ENCODE measurements around the gene SNN. TPM values are rescaled to one million over a fixed set of nuclear protein-coding genes. Genes with fewer than 3 reads are reported as not detected.

The SNN gene
- total RNA-seq, 6 experiments from 2014 or later: 4.6 to 7.6 (median 6.5) TPM

DNA sequence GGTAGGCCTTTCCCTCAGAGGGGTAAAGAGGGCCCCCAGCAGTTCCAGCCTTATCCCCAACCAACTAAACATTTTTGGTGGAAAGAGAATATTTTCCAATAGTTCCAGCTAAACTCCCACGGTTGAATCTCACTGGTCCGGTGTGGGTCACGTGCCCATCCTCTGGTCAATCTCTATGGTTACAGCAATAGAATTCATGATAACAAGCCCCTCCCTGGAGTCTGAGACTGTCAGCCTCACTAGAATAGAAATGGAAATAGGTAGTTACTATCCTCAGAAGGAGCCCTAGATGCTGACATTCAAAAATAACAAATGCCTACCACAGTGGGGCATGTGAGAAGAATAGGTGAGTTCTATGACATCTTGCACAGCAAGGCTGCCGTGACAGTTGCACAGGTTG is 44.0 kb upstream of the SNN start:
- peaks cover 3% of the 10 kb centered on the region; the same call in 1 of the 2 replicates for H3K36me3 Mint-ChIP-seq (ENCODE audit: low read depth)
- H3K4me1 Mint-ChIP-seq (ENCODE audit: low read depth): peaks cover 56% of the 10 kb centered on the region
- no peaks in the 10 kb centered on the region; the same call in 1 of the 2 replicates for H3K27me3 Mint-ChIP-seq (ENCODE audit: insufficient read depth)
- no peak for DNase-seq
- H3K27ac Mint-ChIP-seq: no peak overlapping the region
- no peak for TF ChIP-seq CTCF (IDR thresholded peaks at IDR 0.05)
- no peaks in the 10 kb centered on the region for H3K9me3 Mint-ChIP-seq
- no peak overlapping the region for H3K4me3 Mint-ChIP-seq

DNA sequence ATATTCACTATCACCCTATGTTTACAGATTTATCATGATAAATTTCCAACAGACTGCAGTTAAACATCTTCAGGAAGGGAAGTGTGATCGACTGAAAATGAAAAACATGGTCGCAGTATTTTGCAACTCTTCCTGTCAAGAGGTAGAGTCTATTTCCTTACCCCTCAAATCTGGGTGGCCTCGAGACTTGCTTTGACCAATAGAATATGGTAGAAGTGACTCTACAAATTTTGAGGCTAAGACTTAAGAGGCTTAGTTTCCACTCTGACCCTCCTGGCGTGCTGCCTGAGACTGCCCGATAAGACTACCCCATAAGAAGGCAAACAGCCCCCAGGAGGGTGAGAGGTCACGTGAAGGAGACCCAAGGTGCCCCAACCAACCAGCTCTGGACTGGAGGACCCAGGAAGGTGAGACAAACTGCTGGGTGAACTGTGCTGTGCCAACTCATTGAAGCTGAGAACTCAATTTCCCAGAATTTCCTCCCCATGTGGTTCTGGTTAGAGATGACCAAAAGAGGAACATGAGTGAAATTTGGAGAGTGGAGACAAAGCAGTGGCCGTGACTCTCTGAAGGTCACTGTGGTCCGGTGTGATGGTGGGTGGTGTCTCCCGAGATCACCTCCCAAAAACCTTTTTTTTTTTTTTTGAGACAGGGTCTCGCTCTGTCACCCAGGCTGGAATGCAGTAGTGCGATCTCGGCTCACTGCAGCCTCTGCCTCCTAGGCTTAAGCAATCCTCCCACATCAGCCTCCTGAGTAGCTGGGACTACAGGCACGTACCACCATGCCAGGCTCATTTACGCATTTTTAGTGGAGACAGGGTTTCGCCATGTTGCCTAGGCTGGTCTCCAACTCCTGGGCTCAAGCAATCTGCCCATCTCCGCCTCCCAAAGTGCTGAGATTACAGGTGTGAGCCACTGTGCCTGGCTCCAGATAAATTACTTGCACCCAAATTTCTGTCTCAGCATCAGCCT is 43.3 kb upstream of the SNN start:
- H3K4me1 Mint-ChIP-seq (ENCODE audit: low read depth): peaks cover 58% of the 10 kb centered on the region
- no peak overlapping the region for H3K4me3 Mint-ChIP-seq
- peaks cover 3% of the 10 kb centered on the region; the same call in 1 of the 2 replicates for H3K36me3 Mint-ChIP-seq (ENCODE audit: low read depth)
- no peak for DNase-seq
- no peak for TF ChIP-seq CTCF (IDR thresholded peaks at IDR 0.05)
- H3K27me3 Mint-ChIP-seq (ENCODE audit: insufficient read depth): no peaks in the 10 kb centered on the region; the same call in 1 of the 2 replicates
- no peaks in the 10 kb centered on the region for H3K9me3 Mint-ChIP-seq
- no peak overlapping the region for H3K27ac Mint-ChIP-seq

DNA sequence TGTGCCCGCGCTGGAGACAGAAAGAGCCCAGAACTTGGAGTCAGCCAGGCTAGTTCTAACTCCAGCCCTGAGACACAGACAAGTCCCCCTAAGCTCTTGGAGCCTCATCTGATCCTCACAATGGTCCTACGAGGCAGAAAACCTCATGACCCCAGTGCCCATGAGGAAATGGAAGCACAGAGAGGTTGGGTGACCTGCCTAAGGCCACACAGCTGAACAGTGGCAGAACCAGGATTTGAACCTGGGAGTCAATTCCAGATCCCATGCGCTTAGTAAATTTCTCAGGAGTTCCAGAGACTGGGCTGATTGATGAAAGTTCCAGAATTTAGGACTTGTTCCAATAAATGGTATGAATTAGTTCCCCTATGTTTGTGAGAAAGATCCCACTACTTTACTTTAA is 42.5 kb upstream of the SNN start:
- no peaks in the 10 kb centered on the region; the same call in 1 of the 2 replicates for H3K27me3 Mint-ChIP-seq (ENCODE audit: insufficient read depth)
- no peak for TF ChIP-seq CTCF (IDR thresholded peaks at IDR 0.05)
- peak overlapping the region; percentile 26; the same call in 1 of the 2 replicates for H3K27ac Mint-ChIP-seq
- DNase-seq: no peak
- no peaks in the 10 kb centered on the region for H3K9me3 Mint-ChIP-seq
- H3K36me3 Mint-ChIP-seq (ENCODE audit: low read depth): no peaks in the 10 kb centered on the region
- H3K4me3 Mint-ChIP-seq: no peak overlapping the region
- H3K4me1 Mint-ChIP-seq (ENCODE audit: low read depth): peaks cover 58% of the 10 kb centered on the region

DNA sequence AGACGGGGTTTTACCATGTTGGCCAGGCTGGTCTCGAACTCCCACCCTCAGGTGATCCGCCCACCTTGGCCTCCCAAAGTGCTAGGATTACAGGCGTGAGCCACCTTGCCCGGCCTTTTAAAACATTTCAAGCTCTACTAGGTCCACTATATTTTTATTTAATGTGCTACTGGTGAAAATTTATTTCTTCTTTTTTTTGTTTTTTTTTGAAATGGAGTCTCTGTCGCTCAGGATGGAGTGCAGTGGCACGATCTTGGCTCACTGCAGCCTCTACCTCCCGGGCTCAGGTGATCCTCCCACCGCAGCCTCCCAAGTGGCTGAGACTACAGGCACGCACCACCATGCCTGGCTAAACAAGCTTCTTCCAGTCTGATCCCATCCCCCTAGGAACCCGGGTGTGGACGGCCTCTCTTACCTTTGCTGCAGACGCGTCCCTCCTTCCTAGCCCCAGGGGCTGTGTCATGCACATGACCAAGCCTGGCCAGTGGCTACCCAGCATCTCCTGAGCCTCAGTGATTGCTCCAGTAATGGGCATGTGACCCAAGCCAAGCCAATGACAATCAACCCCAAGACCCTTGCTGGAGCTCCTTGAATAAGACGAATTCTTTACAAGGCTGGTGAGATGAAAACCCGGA is 41.5 kb upstream of the SNN start:
- TF ChIP-seq CTCF (IDR thresholded peaks at IDR 0.05): no peak
- H3K9me3 Mint-ChIP-seq: no peaks in the 10 kb centered on the region
- H3K4me1 Mint-ChIP-seq (ENCODE audit: low read depth): peaks cover 57% of the 10 kb centered on the region
- no peak overlapping the region for H3K4me3 Mint-ChIP-seq
- no peak for DNase-seq
- no peaks in the 10 kb centered on the region; the same call in 1 of the 2 replicates for H3K27me3 Mint-ChIP-seq (ENCODE audit: insufficient read depth)
- H3K27ac Mint-ChIP-seq: peak overlapping the region; percentile 60
- no peaks in the 10 kb centered on the region for H3K36me3 Mint-ChIP-seq (ENCODE audit: low read depth)

GRCh38 chr16:11627292-11627663 is 41.0 kb upstream of the SNN start:
- Mint-ChIP-seq H3K4me3 (no peak overlapping the region), H3K27ac (peak overlapping the region; percentile 88), H3K27me3 (ENCODE audit: insufficient read depth) (no peaks in the 10 kb centered on the region; the same call in 1 of the 2 replicates), H3K4me1 (ENCODE audit: low read depth) (peaks cover 57% of the 10 kb centered on the region), H3K36me3 (ENCODE audit: low read depth) (no peaks in the 10 kb centered on the region), H3K9me3 (no peaks in the 10 kb centered on the region)
- TF ChIP-seq CTCF (IDR thresholded peaks at IDR 0.05): no peak
- DNase-seq: no peak
